Cardiac fibroblast (primary cell): Measurements from ENCODE around the gene RAB40B.

Source experiments
- DNase-seq, 2 donors: peaks; one replicate each; pipeline versions ENCODE4 v3.0.0 to v3.0.0-alpha.2; 2010; ENCODE audit warnings: low read depth in 2 of 2
- H3K4me3 ChIP-seq, 2 donors: replicated peaks in 1 of 2; 1 replicate in 1 of 2; 2 replicates in 1 of 2; pipeline ENCODE4 v1.5.1; 2011; ENCODE audit warnings: low read depth in 2 of 2, low read length in 2 of 2, mild to moderate bottlenecking in 2 of 2, moderate library complexity in 1 of 2
- TF ChIP-seq, protein P1 (sequence below): IDR thresholded peaks from one replicate; pipeline ENCODE4 v1.5.1; 2011; ENCODE audit warnings: low read depth, mild to moderate bottlenecking, low read length, inconsistent platforms

RAB40B gene

GRCh38 chr17:82615084-82616020, 83.1 kb downstream of the RAB40B start:
- DNase-seq, result no peak
- no peak overlapping the region for H3K4me3 ChIP-seq
- TF ChIP-seq, protein P1, sequence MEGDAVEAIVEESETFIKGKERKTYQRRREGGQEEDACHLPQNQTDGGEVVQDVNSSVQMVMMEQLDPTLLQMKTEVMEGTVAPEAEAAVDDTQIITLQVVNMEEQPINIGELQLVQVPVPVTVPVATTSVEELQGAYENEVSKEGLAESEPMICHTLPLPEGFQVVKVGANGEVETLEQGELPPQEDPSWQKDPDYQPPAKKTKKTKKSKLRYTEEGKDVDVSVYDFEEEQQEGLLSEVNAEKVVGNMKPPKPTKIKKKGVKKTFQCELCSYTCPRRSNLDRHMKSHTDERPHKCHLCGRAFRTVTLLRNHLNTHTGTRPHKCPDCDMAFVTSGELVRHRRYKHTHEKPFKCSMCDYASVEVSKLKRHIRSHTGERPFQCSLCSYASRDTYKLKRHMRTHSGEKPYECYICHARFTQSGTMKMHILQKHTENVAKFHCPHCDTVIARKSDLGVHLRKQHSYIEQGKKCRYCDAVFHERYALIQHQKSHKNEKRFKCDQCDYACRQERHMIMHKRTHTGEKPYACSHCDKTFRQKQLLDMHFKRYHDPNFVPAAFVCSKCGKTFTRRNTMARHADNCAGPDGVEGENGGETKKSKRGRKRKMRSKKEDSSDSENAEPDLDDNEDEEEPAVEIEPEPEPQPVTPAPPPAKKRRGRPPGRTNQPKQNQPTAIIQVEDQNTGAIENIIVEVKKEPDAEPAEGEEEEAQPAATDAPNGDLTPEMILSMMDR, result no peak

DNA sequence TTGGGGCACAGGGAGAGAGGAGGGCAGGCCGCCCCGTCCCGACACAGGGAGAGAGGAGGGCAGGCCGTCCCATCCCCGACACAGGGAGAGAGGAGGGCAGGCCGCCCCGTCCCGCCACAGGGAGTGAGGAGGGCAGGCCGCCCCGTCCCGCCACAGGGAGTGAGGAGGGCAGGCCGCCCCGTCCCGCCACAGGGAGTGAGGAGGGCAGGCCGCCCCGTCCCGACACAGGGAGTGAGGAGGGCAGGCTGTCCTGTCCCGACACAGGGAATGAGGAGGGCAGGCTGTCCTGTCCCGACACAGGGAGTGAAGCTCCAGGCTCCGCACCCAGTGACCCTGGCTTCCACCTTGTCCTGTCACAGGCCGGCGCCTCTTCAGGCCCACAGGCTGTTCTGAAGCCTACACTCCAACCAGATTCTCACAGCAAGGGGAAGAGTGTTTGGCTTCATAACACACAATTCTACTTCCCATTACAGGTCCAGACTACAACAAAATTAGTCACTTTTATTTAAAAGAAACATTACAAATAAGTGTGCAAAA, 84.3 kb downstream of the RAB40B start:
- no peak for DNase-seq
- H3K4me3 ChIP-seq, result no peak overlapping the region
- TF ChIP-seq, protein P1, result no peak

GRCh38 chr17:82613283-82614094, 85.0 kb downstream of the RAB40B start:
- no peak overlapping the region for H3K4me3 ChIP-seq
- TF ChIP-seq, protein P1, result no peak
- no peak for DNase-seq

- TF ChIP-seq, protein P1, result no peak
- H3K4me3 ChIP-seq, result no peak overlapping the region
- DNase-seq, result peak; percentile 53 to 72
Observed at GRCh38 chr17:82611140-82612058, 87.1 kb downstream of the RAB40B start.

DNA sequence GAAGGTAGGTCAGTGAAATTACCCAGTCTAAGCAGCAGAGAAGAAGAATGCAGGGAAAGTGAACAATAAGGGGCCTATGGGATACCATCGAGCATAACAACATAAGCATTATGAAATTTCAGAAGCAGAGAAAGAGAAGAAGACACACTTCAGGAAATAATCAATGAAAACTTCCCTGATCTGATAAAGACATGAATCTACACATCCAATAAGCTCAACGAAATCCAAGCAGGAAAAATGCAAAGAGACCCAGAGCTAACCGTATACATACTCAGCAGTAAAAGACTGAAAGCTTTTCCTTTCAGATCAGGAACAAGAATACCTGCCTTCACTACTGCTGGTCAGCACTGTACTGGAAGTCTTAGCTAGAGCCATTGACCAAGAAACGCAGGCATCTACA, 88.8 kb downstream of the RAB40B start:
- no peak overlapping the region for H3K4me3 ChIP-seq
- no peak for DNase-seq
- TF ChIP-seq, protein P1, result no peak

GRCh38 chr17:82608816-82609215, 89.7 kb downstream of the RAB40B start:
- no peak for DNase-seq
- H3K4me3 ChIP-seq, result no peak overlapping the region
- TF ChIP-seq, protein P1, result no peak
